ENCODE data around the gene WDFY4.

DNA sequence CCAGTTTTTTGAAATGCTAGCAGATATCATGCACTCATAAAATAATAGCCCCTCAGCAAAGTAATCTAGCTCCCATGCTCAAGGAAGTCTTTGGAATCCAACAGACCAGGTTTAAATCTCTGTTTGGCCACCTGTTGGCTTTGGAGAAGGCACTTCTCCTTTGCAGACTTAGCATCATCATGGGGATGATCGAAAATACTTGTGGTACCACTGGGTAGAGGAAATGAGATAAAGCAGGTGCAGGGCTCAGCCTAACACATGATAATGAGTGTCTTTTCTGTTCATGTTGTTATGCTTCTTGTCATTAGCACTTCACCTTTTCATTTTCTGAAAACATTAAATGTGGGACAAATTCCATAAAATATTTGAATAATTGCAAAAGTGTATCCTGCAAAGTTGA, 187.6 kb downstream of the WDFY4 start:
- no peak for TF ChIP-seq FOXM1 (IDR thresholded peaks at IDR 0.05; ENCODE audit: borderline replicate concordance, low read depth)
- no peak for TF ChIP-seq CREB1 (IDR thresholded peaks at IDR 0.05; ENCODE audit: low read depth)
- no peak for TF ChIP-seq REST (IDR thresholded peaks at IDR 0.05; ENCODE audit: low read depth)
- no peak for TF ChIP-seq ZBTB7A (IDR thresholded peaks at IDR 0.05; ENCODE audit: low read depth)
- TF ChIP-seq EP300 (IDR thresholded peaks at IDR 0.05; ENCODE audit: borderline replicate concordance), result no peak
- no peak for TF ChIP-seq MAX (IDR thresholded peaks at IDR 0.05)
- no peak for TF ChIP-seq TAF1 (IDR thresholded peaks at IDR 0.05; ENCODE audit: low read depth)
- no peak for TF ChIP-seq CEBPB (IDR thresholded peaks at IDR 0.05)
- TF ChIP-seq TCF12 (IDR thresholded peaks at IDR 0.05; ENCODE audit: low read depth), result no peak
- TF ChIP-seq RAD21 (IDR thresholded peaks at IDR 0.05; ENCODE audit: low read depth), result no peak
- TF ChIP-seq USF1 (IDR thresholded peaks at IDR 0.05), result no peak
- TF ChIP-seq NFIC (IDR thresholded peaks at IDR 0.05), result no peak

All from Ishikawa (cell line).